Measurements from ENCODE around the gene POLR2C.

The POLR2C gene

DNA sequence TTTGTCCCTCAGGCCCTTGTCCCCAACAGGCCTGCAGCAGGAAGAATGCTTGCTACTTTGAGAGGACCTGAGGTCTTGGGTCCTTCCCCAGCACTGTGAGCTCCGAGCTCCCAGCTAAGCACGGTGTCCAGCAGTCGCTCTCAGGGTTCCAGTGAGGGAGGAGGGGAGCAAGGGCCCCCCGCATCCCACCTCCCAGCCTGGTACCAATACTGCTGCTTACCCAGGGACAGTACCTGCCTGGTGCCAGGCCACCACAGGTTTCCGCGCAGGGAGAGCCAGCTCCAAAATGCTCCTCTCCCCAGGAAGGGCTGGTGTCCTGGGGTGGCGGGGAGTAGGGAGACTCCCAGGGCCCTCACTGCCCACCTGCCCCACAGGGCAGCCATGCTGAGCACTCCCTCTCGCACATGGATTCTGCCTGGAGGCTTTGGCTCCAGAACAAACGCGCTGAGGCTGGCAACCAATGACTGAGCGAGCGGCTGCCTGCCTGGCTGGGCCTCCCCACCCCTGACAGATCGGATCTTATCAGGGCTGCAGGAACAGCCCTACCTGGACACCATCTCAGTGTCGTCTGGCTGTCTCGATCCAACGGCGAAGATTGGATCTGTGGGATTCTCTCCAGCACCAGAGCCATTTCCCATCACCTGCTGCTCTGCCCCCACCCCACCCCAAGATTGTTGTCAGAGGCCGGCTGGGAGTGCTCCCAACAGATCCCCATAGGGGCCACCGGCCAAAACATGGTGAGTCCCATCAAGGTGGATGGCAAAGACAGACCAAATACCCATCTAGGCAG, 21.4 kb downstream of the POLR2C start:
- Histone ChIP-seq H3K36me3 (replicated peaks; ENCODE audit: low read depth, low read length) (no peaks in the 10 kb centered on the region), H3K9ac (ENCODE audit: low read length) (no peak overlapping the region), H3K9me3 (ENCODE audit: insufficient read depth, low read length) (no peaks in the 10 kb centered on the region), H2AFZ (ENCODE audit: low read depth, low read length) (no peak overlapping the region), H3K4me1 (ENCODE audit: low read length) (peaks cover 23% of the 10 kb centered on the region), H3K27ac (ENCODE audit: low read length) (no peak overlapping the region), H3K4me2 (ENCODE audit: low read length) (no peak overlapping the region), H3K27me3 (ENCODE audit: low read depth, low read length) (peaks cover 43% of the 10 kb centered on the region), H3K79me2 (ENCODE audit: low read length) (no peaks in the 10 kb centered on the region), H3K4me3 (ENCODE audit: low read length) (no peak overlapping the region), H4K20me1 (ENCODE audit: insufficient read depth, low read length) (0 out of 2 replicates have a peak, but pooled peaks cover 3% of the 10 kb centered on the region)
- TF ChIP-seq, protein P1, sequence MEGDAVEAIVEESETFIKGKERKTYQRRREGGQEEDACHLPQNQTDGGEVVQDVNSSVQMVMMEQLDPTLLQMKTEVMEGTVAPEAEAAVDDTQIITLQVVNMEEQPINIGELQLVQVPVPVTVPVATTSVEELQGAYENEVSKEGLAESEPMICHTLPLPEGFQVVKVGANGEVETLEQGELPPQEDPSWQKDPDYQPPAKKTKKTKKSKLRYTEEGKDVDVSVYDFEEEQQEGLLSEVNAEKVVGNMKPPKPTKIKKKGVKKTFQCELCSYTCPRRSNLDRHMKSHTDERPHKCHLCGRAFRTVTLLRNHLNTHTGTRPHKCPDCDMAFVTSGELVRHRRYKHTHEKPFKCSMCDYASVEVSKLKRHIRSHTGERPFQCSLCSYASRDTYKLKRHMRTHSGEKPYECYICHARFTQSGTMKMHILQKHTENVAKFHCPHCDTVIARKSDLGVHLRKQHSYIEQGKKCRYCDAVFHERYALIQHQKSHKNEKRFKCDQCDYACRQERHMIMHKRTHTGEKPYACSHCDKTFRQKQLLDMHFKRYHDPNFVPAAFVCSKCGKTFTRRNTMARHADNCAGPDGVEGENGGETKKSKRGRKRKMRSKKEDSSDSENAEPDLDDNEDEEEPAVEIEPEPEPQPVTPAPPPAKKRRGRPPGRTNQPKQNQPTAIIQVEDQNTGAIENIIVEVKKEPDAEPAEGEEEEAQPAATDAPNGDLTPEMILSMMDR (IDR thresholded peaks at IDR 0.05; ENCODE audit: low read depth, low read length), result no peak
- no peak for TF ChIP-seq EZH2phosphoT487 (IDR thresholded peaks at IDR 0.05; ENCODE audit: low read depth)

DNA sequence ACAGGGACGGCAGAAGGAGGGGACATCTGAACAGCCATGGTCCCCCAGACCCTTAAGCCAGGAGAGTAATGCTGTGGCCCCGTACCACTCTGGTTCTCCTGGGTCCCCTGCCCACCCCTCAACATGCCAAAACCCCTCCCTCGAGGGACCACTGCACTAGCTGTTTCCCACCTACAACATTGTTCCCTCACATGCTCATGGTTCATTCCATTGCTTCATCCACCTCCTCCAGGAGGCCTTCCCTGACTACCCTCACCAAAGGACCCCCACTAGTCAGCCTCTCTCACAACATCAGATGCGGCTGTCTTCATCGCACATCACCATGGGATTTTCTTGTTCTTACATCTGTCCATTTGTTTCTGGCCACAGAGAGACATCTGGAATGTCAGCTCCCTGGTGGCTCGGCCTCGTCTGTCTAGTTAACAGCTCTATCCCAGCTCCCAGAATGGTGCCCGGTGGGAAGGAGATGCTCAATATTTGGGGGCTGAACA, 22.1 kb downstream of the POLR2C start:
- TF ChIP-seq, protein P1 (IDR thresholded peaks at IDR 0.05; ENCODE audit: low read depth, low read length), result no peak
- no peak for TF ChIP-seq EZH2phosphoT487 (IDR thresholded peaks at IDR 0.05; ENCODE audit: low read depth)
- Histone ChIP-seq H3K4me2 (ENCODE audit: low read length) (no peak overlapping the region), H3K9ac (ENCODE audit: low read length) (no peak overlapping the region), H3K79me2 (ENCODE audit: low read length) (no peaks in the 10 kb centered on the region), H3K9me3 (ENCODE audit: insufficient read depth, low read length) (no peaks in the 10 kb centered on the region), H3K4me1 (ENCODE audit: low read length) (peaks cover 17% of the 10 kb centered on the region), H3K36me3 (replicated peaks; ENCODE audit: low read depth, low read length) (no peaks in the 10 kb centered on the region), H3K4me3 (ENCODE audit: low read length) (no peak overlapping the region), H3K27me3 (ENCODE audit: low read depth, low read length) (peaks cover 40% of the 10 kb centered on the region), H2AFZ (ENCODE audit: low read depth, low read length) (no peak overlapping the region), H3K27ac (ENCODE audit: low read length) (no peak overlapping the region), H4K20me1 (ENCODE audit: insufficient read depth, low read length) (0 out of 2 replicates have a peak, but pooled peaks cover 3% of the 10 kb centered on the region)

DNA sequence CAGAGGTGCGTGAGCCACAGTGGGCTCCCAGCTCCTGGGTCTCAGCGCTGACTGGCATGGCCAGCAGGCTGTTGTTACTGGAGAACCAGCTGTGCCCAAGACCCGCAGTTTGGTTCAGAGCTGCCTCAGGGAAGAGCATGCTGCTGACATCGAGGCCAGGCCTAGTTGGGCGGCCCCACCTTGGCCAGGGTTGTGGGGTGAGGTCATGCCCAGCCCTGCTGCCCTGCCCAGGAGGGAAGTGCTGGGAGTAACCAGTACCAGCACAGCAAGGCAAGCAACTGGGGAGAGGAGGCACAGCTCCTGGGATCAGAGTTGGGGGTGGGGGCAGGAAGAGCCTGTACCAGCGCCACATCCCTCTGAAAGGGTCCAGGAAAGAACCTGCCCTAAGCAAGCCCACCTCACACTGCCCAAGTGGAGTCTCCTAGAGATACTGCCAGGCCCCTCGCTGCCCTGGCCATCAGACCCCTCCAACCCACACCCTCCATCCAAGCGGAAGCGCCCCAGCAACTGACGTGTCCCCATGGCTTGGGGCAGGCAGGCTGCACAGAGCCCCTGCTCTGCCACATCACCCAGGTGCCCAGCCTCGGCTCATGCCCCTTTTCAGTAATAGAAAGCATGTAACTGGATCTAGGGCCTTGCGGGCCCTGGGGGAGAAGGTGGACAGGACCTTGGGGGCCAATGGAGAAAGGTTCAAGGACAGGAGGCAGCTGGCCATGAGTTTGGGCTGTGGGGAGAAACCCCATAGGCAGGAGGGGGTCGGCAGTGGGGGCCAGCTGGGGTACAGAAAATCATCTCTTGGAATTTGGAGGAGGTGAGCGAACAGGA, 22.8 kb downstream of the POLR2C start:
- TF ChIP-seq, protein P1 (IDR thresholded peaks at IDR 0.05; ENCODE audit: low read depth, low read length), result no peak
- no peak for TF ChIP-seq EZH2phosphoT487 (IDR thresholded peaks at IDR 0.05; ENCODE audit: low read depth)
- Histone ChIP-seq H3K36me3 (replicated peaks; ENCODE audit: low read depth, low read length) (no peaks in the 10 kb centered on the region), H3K9ac (ENCODE audit: low read length) (0 out of 2 replicates have a peak overlapping the region, but pooled peaks have one; percentile 29), H3K4me1 (ENCODE audit: low read length) (peaks cover 17% of the 10 kb centered on the region), H3K4me2 (ENCODE audit: low read length) (peak overlapping the region; percentile 92), H3K27ac (ENCODE audit: low read length) (no peak overlapping the region), H3K4me3 (ENCODE audit: low read length) (peak overlapping the region; percentile 78), H4K20me1 (ENCODE audit: insufficient read depth, low read length) (0 out of 2 replicates have a peak, but pooled peaks cover 3% of the 10 kb centered on the region), H2AFZ (ENCODE audit: low read depth, low read length) (no peak overlapping the region), H3K79me2 (ENCODE audit: low read length) (no peaks in the 10 kb centered on the region), H3K27me3 (ENCODE audit: low read depth, low read length) (peaks cover 43% of the 10 kb centered on the region), H3K9me3 (ENCODE audit: insufficient read depth, low read length) (no peaks in the 10 kb centered on the region)

Measured in OCI-LY3 (cell line).